ENCODE results near the gene GLE1. TPM values are rescaled to one million over a fixed set of nuclear protein-coding genes. Genes with fewer than 3 reads are reported as not detected.

Gene GLE1
- total RNA-seq, 1 experiment from 2014 or later, result 36.6 TPM

GRCh38 chr9:128577206-128577605 is 72.7 kb downstream of the GLE1 start:
- no peak for TF ChIP-seq CTCF (IDR thresholded peaks at IDR 0.05 in 2 of 3, conservative IDR thresholded peaks at IDR 0.05 in 1 of 3; ENCODE audit: borderline replicate concordance in 1 of 3, insufficient read depth in 1 of 3, low read depth in 2 of 3, low read length in 2 of 3)
- TF ChIP-seq ATF3 (IDR thresholded peaks at IDR 0.05), result no peak
- no peak for TF ChIP-seq EZH2phosphoT487 (IDR thresholded peaks at IDR 0.05; ENCODE audit: borderline replicate concordance)
- TF ChIP-seq ZNF274 (IDR thresholded peaks at IDR 0.05; ENCODE audit: low read depth, low read length), result no peak
- no peak for TF ChIP-seq ZBTB33 (IDR thresholded peaks at IDR 0.05; ENCODE audit: extremely low read depth, insufficient replicate concordance, low read length)
- no peak for TF ChIP-seq ELF1 (IDR thresholded peaks at IDR 0.05; ENCODE audit: borderline replicate concordance, low read depth)
- no peak for TF ChIP-seq POLR2A (IDR thresholded peaks at IDR 0.05; ENCODE audit: borderline replicate concordance, extremely low read depth, insufficient read depth, insufficient read length)
- no peak for TF ChIP-seq EGR1 (IDR thresholded peaks at IDR 0.05; ENCODE audit: low read depth)
- no peak for TF ChIP-seq SIN3A (IDR thresholded peaks at IDR 0.05; ENCODE audit: low read depth)
- no peak for TF ChIP-seq REST (IDR thresholded peaks at IDR 0.05; ENCODE audit: low read depth)
- no peaks in the 10 kb centered on the region for H3K79me2 ChIP-seq (ENCODE audit: insufficient read depth, low read length)
- POLR2A ChIA-PET, result no interaction called here
- H3K4me2 ChIP-seq (ENCODE audit: low read length), result no peak overlapping the region
- CTCF ChIA-PET, result no interaction called here
- H3K27me3 ChIP-seq (ENCODE audit: insufficient read depth, low read length), result no peaks in the 10 kb centered on the region
- H3K4me1 ChIP-seq (ENCODE audit: control insufficient read depth in 1 of 2, insufficient read depth in 2 of 2, low read length in 2 of 2), result no peaks in the 10 kb centered on the region
- ATAC-seq (no peak), DNase-seq (ENCODE audit: low read depth, low spot score) (no peak)
- intact Hi-C loops (cut with micrococcal nuclease), result no loop called here
- no peaks in the 10 kb centered on the region for H3K9me2 ChIP-seq (ENCODE audit: insufficient read depth)
- H3K27ac ChIP-seq (ENCODE audit: low read depth, low read length), result no peak overlapping the region
- H4K20me1 ChIP-seq (ENCODE audit: insufficient read depth), result no peaks in the 10 kb centered on the region
- no peak overlapping the region for H3K4me3 ChIP-seq (replicated peaks in 1 of 2; ENCODE audit: low read depth in 1 of 2, low read length in 2 of 2)
- RAD21 ChIA-PET (ENCODE audit: low non-redundant PET in 1 of 2, low total read pairs in 2 of 2, uncharacterized antibody in 2 of 2, unreplicated experiment in 2 of 2), result no interaction called here
- H3K9ac ChIP-seq (ENCODE audit: low read length), result no peak overlapping the region
- peaks cover 53 to 77% of the 10 kb centered on the region in 2 experiments for H3K36me3 ChIP-seq (ENCODE audit: control insufficient read depth in 1 of 2, insufficient read depth in 2 of 2, low read length in 2 of 2)
- BruUV-seq (replicated peaks), result no TSS peak
- H2AFZ ChIP-seq (ENCODE audit: low read depth, low read length, poor library complexity, severe bottlenecking), result no peak overlapping the region
- H3K9me3 ChIP-seq (ENCODE audit: control insufficient read depth in 1 of 2, insufficient read depth in 1 of 2, low read depth in 1 of 2, low read length in 2 of 2), result no peaks in the 10 kb centered on the region
